Thyroid gland (tissue), 4 donors: Measurements from ENCODE around the gene LDAH.
"Not testable (repeated sequence)": the region's sequence is repeated elsewhere in the genome, so short reads cannot be mapped to it uniquely, and the experiment has no call there.

Experiments used
- POLR2A ChIP-seq, 2 donors: fragments of 450-650 bp; IDR thresholded peaks; one replicate each; pipeline ENCODE4 v1.6.1; 2017; ENCODE audit warnings: antibody characterized with exemption in 2 of 2, mild to moderate bottlenecking in 2 of 2, moderate library complexity in 1 of 2
- TF ChIP-seq, protein P1 (sequence below), 6 experiments: fragments of 200-600 bp in 3 of 6; fragments of 450-650 bp in 3 of 6; sonication (generic) in 3 of 6; IDR thresholded peaks; one replicate each; pipeline ENCODE4 v1.5.1; 2016 to 2019; ENCODE audit warnings: antibody characterized with exemption in 6 of 6, mild to moderate bottlenecking in 2 of 6, inconsistent platforms in 1 of 6, moderate library complexity in 1 of 6

DNA sequence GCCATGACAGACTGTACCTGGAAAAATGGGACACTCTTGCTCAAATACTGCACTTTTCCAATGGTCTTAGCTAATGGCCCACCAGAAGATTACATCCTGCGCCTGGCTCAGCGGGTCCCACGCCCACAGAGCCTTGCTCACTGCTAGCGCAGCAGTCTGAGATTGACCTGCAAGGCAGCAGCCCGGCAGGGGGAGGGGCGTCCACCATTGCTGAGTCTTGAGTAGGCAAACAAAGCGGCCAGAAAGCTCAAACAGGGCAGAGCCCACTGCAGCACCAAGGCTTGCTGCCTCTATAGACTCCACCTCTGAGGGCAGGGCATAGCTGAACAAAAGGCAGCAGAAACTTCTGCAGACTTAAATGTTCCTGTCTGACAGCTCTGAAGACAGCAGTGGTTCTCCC, 111.3 kb downstream of the LDAH start:
- TF ChIP-seq, protein P1, sequence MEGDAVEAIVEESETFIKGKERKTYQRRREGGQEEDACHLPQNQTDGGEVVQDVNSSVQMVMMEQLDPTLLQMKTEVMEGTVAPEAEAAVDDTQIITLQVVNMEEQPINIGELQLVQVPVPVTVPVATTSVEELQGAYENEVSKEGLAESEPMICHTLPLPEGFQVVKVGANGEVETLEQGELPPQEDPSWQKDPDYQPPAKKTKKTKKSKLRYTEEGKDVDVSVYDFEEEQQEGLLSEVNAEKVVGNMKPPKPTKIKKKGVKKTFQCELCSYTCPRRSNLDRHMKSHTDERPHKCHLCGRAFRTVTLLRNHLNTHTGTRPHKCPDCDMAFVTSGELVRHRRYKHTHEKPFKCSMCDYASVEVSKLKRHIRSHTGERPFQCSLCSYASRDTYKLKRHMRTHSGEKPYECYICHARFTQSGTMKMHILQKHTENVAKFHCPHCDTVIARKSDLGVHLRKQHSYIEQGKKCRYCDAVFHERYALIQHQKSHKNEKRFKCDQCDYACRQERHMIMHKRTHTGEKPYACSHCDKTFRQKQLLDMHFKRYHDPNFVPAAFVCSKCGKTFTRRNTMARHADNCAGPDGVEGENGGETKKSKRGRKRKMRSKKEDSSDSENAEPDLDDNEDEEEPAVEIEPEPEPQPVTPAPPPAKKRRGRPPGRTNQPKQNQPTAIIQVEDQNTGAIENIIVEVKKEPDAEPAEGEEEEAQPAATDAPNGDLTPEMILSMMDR (IDR thresholded peaks at IDR 0.05) = not testable (repeated sequence)
- TF ChIP-seq POLR2A (IDR thresholded peaks at IDR 0.05) = not testable (repeated sequence)
